K562 (cell line): Measurements from ENCODE around the gene CADPS2. TPM values are rescaled to one million over a fixed set of nuclear protein-coding genes. Genes with fewer than 3 reads are reported as not detected.

ENCODE experiments used
- ATAC-seq: fragments of 200-7000 bp; cut with Tn5 transposase; 3 replicates; pipeline ENCODE4 v1.9.1; 2020; ENCODE audit warnings: moderate library complexity
- BruUV-seq: library from RNA; stranded (reverse); fragments of 400-500 nt; replicated peaks from 2 replicates; lab custom pipeline; 2021; lab: Mats Ljungman, UMichigan
- CTCF ChIA-PET: fragments of 300-600 bp; formaldehyde crosslinking; extraction: SDS; loops from one replicate; lab custom pipeline; 2021; ENCODE audit warnings: low intra/inter-chr PET ratio; lab: Yijun Ruan, JAX
- POLR2A ChIA-PET: fragments of 300-600, 350-650 bp; sonication (Branson Sonifier 250); formaldehyde crosslinking; extraction: SDS; loops from one replicate; lab custom pipeline; 2021; ENCODE audit warnings: antibody characterized with exemption, inconsistent platforms; lab: Yijun Ruan, JAX
- DNase-seq, 4 experiments: peaks; one replicate each; pipeline versions ENCODE4 v3.0.0 to v3.0.0-alpha.2; 2011 to 2018; ENCODE audit warnings: low spot score in 3 of 4, mixed read lengths in 3 of 4; ENCODE audit errors: extremely low read depth in 1 of 4
- FAIRE-seq: peaks from 2 replicates; lab custom pipeline; 2011; peaks lifted over from hg19 to GRCh38; lab: Jason Lieb, UNC
- H2AFZ ChIP-seq: 2 replicates; pipeline ENCODE4 v1.6.0; 2011; ENCODE audit warnings: low read depth, low read length, control low read depth, inconsistent platforms
- H3K27ac ChIP-seq: fragments of 200-600 bp; 3 replicates; pipeline ENCODE4 v1.8.0; 2011; ENCODE audit warnings: low read depth, mild to moderate bottlenecking, control low read depth, inconsistent platforms, low read length, moderate library complexity, mixed read lengths; ENCODE audit errors: extremely low read depth
- H3K27me3 ChIP-seq, 2 experiments: fragments of 300-600 bp in 1 of 2; 2 replicates in 1 of 2; 3 replicates in 1 of 2; pipeline versions ENCODE4 v1.6.0 to v1.8.0; 2011; ENCODE audit warnings: inconsistent platforms in 2 of 2, low read length in 2 of 2, mild to moderate bottlenecking in 1 of 2, mixed read lengths in 1 of 2, moderate library complexity in 1 of 2; ENCODE audit not compliant: control insufficient read depth in 2 of 2, insufficient read depth in 2 of 2
- H3K36me3 ChIP-seq: fragments of 300-600 bp; 3 replicates; pipeline ENCODE4 v1.8.0; 2011; ENCODE audit warnings: mild to moderate bottlenecking, low read length, inconsistent platforms; ENCODE audit not compliant: control insufficient read depth, insufficient read depth
- H3K4me1 ChIP-seq, 2 experiments: fragments of 200-600 bp in 1 of 2; replicated peaks in 1 of 2; 2 replicates in 1 of 2; 3 replicates in 1 of 2; pipeline versions ENCODE4 v1.5.1 to v1.8.0; 2011; ENCODE audit warnings: inconsistent platforms in 2 of 2, low read length in 2 of 2, mild to moderate bottlenecking in 1 of 2, mixed read lengths in 1 of 2, moderate library complexity in 1 of 2; ENCODE audit not compliant: control insufficient read depth in 2 of 2, insufficient read depth in 2 of 2
- H3K4me2 ChIP-seq: 2 replicates; pipeline ENCODE4 v1.6.1; 2011; ENCODE audit warnings: low read length, control low read depth, inconsistent platforms, mixed read lengths; ENCODE audit not compliant: insufficient read depth
- H3K4me3 ChIP-seq: fragments of 200-600 bp; sonication (generic), shearing (Covaris generic); 2 replicates; pipeline ENCODE4 v1.5.1; 2016; ENCODE audit warnings: control low read depth, inconsistent platforms
- H3K79me2 ChIP-seq: fragments of 200-600 bp; 3 replicates; pipeline ENCODE4 v1.8.0; 2011; ENCODE audit warnings: low read length, inconsistent platforms; ENCODE audit not compliant: control insufficient read depth, insufficient read depth
- H3K9ac ChIP-seq, 2 experiments: 2 replicates each; pipeline versions ENCODE4 v1.6.0 to v1.6.1; 2011; ENCODE audit warnings: low read depth in 2 of 2, low read length in 2 of 2, control low read depth in 1 of 2, inconsistent platforms in 1 of 2, mild to moderate bottlenecking in 1 of 2, mixed read lengths in 1 of 2; ENCODE audit not compliant: insufficient read depth in 1 of 2
- H3K9me1 ChIP-seq: one replicate; pipeline ENCODE4 v1.6.0; 2011; ENCODE audit warnings: inconsistent platforms, mild to moderate bottlenecking, low read length, moderate library complexity; ENCODE audit not compliant: control insufficient read depth, insufficient read depth
- H3K9me3 ChIP-seq: replicated peaks from 2 replicates; pipeline ENCODE4 v1.5.1; 2011; ENCODE audit warnings: low read depth, low read length, inconsistent platforms; ENCODE audit not compliant: control insufficient read depth, insufficient read depth
- H4K20me1 ChIP-seq: replicated peaks from 2 replicates; pipeline ENCODE4 v1.6.1; 2011; ENCODE audit warnings: low read length, inconsistent platforms, mixed read lengths; ENCODE audit not compliant: control insufficient read depth, insufficient read depth
- KLF13 ChIP-seq: fragments of 450-650 bp; IDR thresholded peaks from 2 replicates; pipeline ENCODE4 v1.6.1; 2016; ENCODE audit warnings: missing genetic modification characterization, low read depth, mild to moderate bottlenecking, missing compliant biosample characterization, moderate library complexity, borderline replicate concordance
- KLF16 ChIP-seq: IDR thresholded peaks from 2 replicates; pipeline ENCODE4 v1.6.1; 2016; ENCODE audit warnings: antibody characterized with exemption
- PHTF2 ChIP-seq: fragments of 250-450 bp; sonication (Bioruptor Pico); IDR thresholded peaks from 2 replicates; pipeline ENCODE4 v1.5.0; 2021; ENCODE audit warnings: mild to moderate bottlenecking
- SP2 ChIP-seq: IDR thresholded peaks from 2 replicates; pipeline ENCODE4 v1.6.1; 2011; ENCODE audit warnings: mild to moderate bottlenecking, low read depth, low read length, moderate library complexity; ENCODE audit not compliant: poor library complexity, severe bottlenecking; ENCODE audit errors: extremely low read depth
- ZNF444 ChIP-seq: fragments of 250-450 bp; sonication (Bioruptor Pico); IDR thresholded peaks from 2 replicates; pipeline ENCODE4 v1.4.0; 2020; ENCODE audit warnings: mild to moderate bottlenecking, moderate library complexity
- WGBS: fragments of 100-300 bp; shearing (Covaris generic); methylation state at CpG from one replicate; pipeline ENCODE4 v1.1.6; 2016; ENCODE audit warnings: low coverage, mixed read lengths; ENCODE audit not compliant: insufficient coverage; ENCODE audit errors: missing lambda C conversion rate; 5-methylcytosine and 5-hydroxymethylcytosine counted together
- in situ Hi-C: fragments of 300-500 bp; cut with MboI; formaldehyde crosslinking; loops from 4 replicates; pipeline ENCODE4 v1.15.0; 2018; ENCODE audit warnings: inconsistent platforms, mixed read lengths
- intact Hi-C: fragments of 100-400 bp; cut with micrococcal nuclease; formaldehyde crosslinking; loops from 2 replicates; pipeline ENCODE4 v1.14.2; 2022
- polyA plus RNA-seq, 8 experiments: library from polyadenylated mRNA; depleted of rRNA in 4 of 8; stranded (reverse) in 5 of 8; unstranded in 3 of 8; fragments of >200 nt; fragmentation: Nextera tagmentation in 2 of 8; fragmentation: Illumina TruSeq in 1 of 8; extraction: Ambion mirVana in 2 of 8; extraction: Trizol in 1 of 8; gene quantifications; 2 replicates each; pipeline versions ENCODE4 v1.2.1 to v1.2.3, GENCODE V29; 2011 to 2014; ENCODE audit warnings: inconsistent platforms in 1 of 8, missing spikeins in 1 of 8
- total RNA-seq, 7 experiments: library from RNA; depleted of rRNA in 6 of 7; stranded (reverse); fragments of >200 nt in 6 of 7; fragmentation: Illumina TruSeq in 2 of 7; extraction: Trizol in 2 of 7; gene quantifications; 2 replicates each; pipeline versions ENCODE4 v1.2.1 to v1.2.3, GENCODE V29; 2011 to 2021; ENCODE audit warnings: low replicate concordance in 1 of 7
- TF ChIP-seq, protein P1 (sequence below), 2 experiments: IDR thresholded peaks; 2 replicates each; pipeline ENCODE4 v1.6.1; 2011; ENCODE audit warnings: borderline replicate concordance in 1 of 2, control low read depth in 1 of 2, low read depth in 1 of 2, low read length in 1 of 2, mild to moderate bottlenecking in 1 of 2, mixed read lengths in 1 of 2, moderate library complexity in 1 of 2; ENCODE audit not compliant: insufficient read depth in 1 of 2, insufficient read length in 1 of 2, poor library complexity in 1 of 2, severe bottlenecking in 1 of 2; ENCODE audit errors: extremely low read depth in 1 of 2
- TF ChIP-seq, protein P2 (sequence below): sonication (generic); formaldehyde crosslinking; IDR thresholded peaks from 2 replicates; pipeline ENCODE4 v1.8.0; 2022; ENCODE audit warnings: mild to moderate bottlenecking, low read depth, missing genetic modification reagents
- TF ChIP-seq, protein P3 (sequence below), 2 experiments: fragments of 200-800 bp in 1 of 2; sonication (Bioruptor generic) in 1 of 2; sonication (generic) in 1 of 2; formaldehyde crosslinking in 1 of 2; IDR thresholded peaks in 1 of 2; conservative IDR thresholded peaks in 1 of 2; 2 replicates each; pipeline versions ENCODE4 v1.5.0 to v1.6.1; 2016 to 2020; ENCODE audit warnings: missing compliant biosample characterization in 1 of 2, missing genetic modification characterization in 1 of 2, missing genetic modification reagents in 1 of 2

Gene CADPS2
- total and polyA plus RNA-seq, 9 of the 15 experiments (the other 6 are each of a cell fraction or from before 2014, with no cell fraction given) = 0.03 to 0.14 (median 0.04) TPM; not detected in 1

DNA sequence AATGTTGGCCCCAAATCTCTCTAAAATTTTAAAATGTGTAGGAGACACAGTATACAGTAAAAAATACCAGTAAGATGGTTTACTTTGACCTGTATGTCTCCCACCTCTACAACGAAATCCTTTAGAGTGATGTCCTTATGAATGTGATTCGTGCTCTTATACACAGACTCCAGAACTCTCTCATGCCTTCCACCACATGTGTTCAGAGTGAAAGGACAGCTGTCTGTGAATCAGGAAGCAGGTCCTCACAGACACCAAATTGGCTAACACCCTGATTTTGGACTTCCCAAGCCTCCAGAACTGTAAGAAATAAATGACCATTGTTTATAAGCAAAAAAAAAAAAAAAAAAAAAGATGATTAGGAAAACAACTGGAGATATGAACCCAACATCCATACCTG, 222.5 kb downstream of the CADPS2 start:
- H3K9ac ChIP-seq = no peak overlapping the region
- ChIA-PET POLR2A (interaction anchor here (0.6 kb wide), 1 partner anchor 105 kb away, joined by 4 read pairs; no protein-coding TSS in a partner anchor), CTCF (no interaction called here)
- no peaks in the 10 kb centered on the region for H3K9me1 ChIP-seq
- BruUV-seq = no TSS peak
- TF ChIP-seq KLF16 = no peak
- no peak for TF ChIP-seq PHTF2 (CRISPR knock-in tag)
- no peaks in the 10 kb centered on the region for H3K36me3 ChIP-seq
- no peak for DNase-seq
- H4K20me1 ChIP-seq = no peaks in the 10 kb centered on the region
- no peak overlapping the region for H3K4me3 ChIP-seq
- H3K4me1 ChIP-seq = no peaks in the 10 kb centered on the region
- H2AFZ ChIP-seq = no peak overlapping the region
- ATAC-seq = no peak
- WGBS = 2% methylated on average over 2 of the region's 2 CpGs
- no peaks in the 10 kb centered on the region for H3K27me3 ChIP-seq
- no peak overlapping the region for H3K27ac ChIP-seq
- FAIRE-seq = no peak
- in situ Hi-C loops = no loop called here
- no peaks in the 10 kb centered on the region for H3K9me3 ChIP-seq
- H3K79me2 ChIP-seq = no peaks in the 10 kb centered on the region
- intact Hi-C loops = no loop called here
- no peak overlapping the region for H3K4me2 ChIP-seq

DNA sequence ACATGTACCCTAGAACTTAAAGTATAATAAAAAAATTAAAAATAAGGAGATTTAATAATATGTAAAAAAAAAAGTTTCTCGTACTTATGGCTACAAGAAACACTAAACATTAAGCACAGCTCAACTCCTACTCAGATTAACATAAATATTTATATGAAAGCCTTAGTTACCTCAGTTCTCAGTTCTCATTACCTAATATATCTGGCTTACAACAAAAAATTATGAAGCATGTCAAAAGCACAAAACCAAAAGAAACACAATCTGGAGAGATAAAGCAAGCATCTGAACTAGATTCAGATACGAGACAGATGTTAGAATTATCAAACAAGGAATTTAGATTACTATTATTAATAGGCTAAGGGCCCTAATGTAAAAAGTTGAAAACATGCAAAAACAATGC, 227.4 kb downstream of the CADPS2 start:
- no peak overlapping the region for H3K4me3 ChIP-seq
- H3K4me1 ChIP-seq = no peaks in the 10 kb centered on the region
- no peak overlapping the region for H2AFZ ChIP-seq
- in situ Hi-C loops (no loop called here), intact Hi-C loops (no loop called here)
- no peak overlapping the region for H3K27ac ChIP-seq
- no peaks in the 10 kb centered on the region for H4K20me1 ChIP-seq
- no peaks in the 10 kb centered on the region for H3K9me1 ChIP-seq
- H3K36me3 ChIP-seq = no peaks in the 10 kb centered on the region
- no peaks in the 10 kb centered on the region; the same call in 1 of the 2 replicates for H3K9me3 ChIP-seq
- H3K27me3 ChIP-seq = no peaks in the 10 kb centered on the region
- BruUV-seq = no TSS peak
- ChIA-PET CTCF (no interaction called here), POLR2A (no interaction called here)
- WGBS = 0% methylated on average over 2 of the region's 2 CpGs
- H3K4me2 ChIP-seq = no peak overlapping the region
- FAIRE-seq = no peak
- H3K79me2 ChIP-seq = no peaks in the 10 kb centered on the region
- no peak for ATAC-seq
- no peak overlapping the region for H3K9ac ChIP-seq
- DNase-seq = no peak
- TF ChIP-seq, protein P1, sequence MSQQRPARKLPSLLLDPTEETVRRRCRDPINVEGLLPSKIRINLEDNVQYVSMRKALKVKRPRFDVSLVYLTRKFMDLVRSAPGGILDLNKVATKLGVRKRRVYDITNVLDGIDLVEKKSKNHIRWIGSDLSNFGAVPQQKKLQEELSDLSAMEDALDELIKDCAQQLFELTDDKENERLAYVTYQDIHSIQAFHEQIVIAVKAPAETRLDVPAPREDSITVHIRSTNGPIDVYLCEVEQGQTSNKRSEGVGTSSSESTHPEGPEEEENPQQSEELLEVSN (IDR thresholded peaks at IDR 0.05; ENCODE audit: borderline replicate concordance in 1 of 2, extremely low read depth in 1 of 2, insufficient read depth in 1 of 2, insufficient read length in 1 of 2, low read depth in 1 of 2, low read length in 1 of 2, poor library complexity in 1 of 2, severe bottlenecking in 1 of 2) = no peak
- TF ChIP-seq ZNF444 (CRISPR knock-in tag) (no peak), KLF13 (tag) (no peak), SP2 (no peak)
- TF ChIP-seq, protein P2, sequence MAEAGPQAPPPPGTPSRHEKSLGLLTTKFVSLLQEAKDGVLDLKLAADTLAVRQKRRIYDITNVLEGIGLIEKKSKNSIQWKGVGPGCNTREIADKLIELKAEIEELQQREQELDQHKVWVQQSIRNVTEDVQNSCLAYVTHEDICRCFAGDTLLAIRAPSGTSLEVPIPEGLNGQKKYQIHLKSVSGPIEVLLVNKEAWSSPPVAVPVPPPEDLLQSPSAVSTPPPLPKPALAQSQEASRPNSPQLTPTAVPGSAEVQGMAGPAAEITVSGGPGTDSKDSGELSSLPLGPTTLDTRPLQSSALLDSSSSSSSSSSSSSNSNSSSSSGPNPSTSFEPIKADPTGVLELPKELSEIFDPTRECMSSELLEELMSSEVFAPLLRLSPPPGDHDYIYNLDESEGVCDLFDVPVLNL (CRISPR knock-in tag) = no peak
- TF ChIP-seq, protein P3, sequence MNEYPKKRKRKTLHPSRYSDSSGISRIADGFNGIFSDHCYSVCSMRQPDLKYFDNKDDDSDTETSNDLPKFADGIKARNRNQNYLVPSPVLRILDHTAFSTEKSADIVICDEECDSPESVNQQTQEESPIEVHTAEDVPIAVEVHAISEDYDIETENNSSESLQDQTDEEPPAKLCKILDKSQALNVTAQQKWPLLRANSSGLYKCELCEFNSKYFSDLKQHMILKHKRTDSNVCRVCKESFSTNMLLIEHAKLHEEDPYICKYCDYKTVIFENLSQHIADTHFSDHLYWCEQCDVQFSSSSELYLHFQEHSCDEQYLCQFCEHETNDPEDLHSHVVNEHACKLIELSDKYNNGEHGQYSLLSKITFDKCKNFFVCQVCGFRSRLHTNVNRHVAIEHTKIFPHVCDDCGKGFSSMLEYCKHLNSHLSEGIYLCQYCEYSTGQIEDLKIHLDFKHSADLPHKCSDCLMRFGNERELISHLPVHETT (CRISPR knock-in tag; conservative IDR thresholded peaks at IDR 0.05 in 1 of 2, IDR thresholded peaks at IDR 0.05 in 1 of 2) = no peak
